HepG2 (cell line): ENCODE data around the gene CHMP6. TPM values are rescaled to one million over a fixed set of nuclear protein-coding genes. Genes with fewer than 3 reads are reported as not detected.

Experiments
- DNMT3B ChIP-seq: conservative IDR thresholded peaks from 2 replicates; pipeline ENCODE4 v1.6.1; 2016; ENCODE audit warnings: missing biosample characterization, control low read depth
- IRF9 ChIP-seq: sonication (generic); formaldehyde crosslinking; IDR thresholded peaks from 2 replicates; pipeline ENCODE4 v1.8.0; 2022; ENCODE audit warnings: missing genetic modification reagents, mild to moderate bottlenecking, borderline replicate concordance
- MAFG ChIP-seq: sonication (generic); formaldehyde crosslinking; IDR thresholded peaks from 2 replicates; pipeline ENCODE4 v1.5.1; 2020; ENCODE audit warnings: mild to moderate bottlenecking, missing genetic modification reagents
- PAF1 ChIP-seq: IDR thresholded peaks from 2 replicates; pipeline ENCODE4 v1.6.1; 2016; ENCODE audit warnings: missing genetic modification reagents, missing compliant biosample characterization
- PRDM15 ChIP-seq: sonication (generic); formaldehyde crosslinking; IDR thresholded peaks from 2 replicates; pipeline ENCODE4 v1.4.0; 2020; ENCODE audit warnings: missing genetic modification reagents
- SALL1 ChIP-seq: sonication (generic); formaldehyde crosslinking; IDR thresholded peaks from 2 replicates; pipeline ENCODE4 v1.8.0; 2022; ENCODE audit warnings: mild to moderate bottlenecking, missing genetic modification reagents
- SIX1 ChIP-seq: sonication (generic); formaldehyde crosslinking; IDR thresholded peaks from 2 replicates; pipeline ENCODE4 v1.4.0; 2020; ENCODE audit warnings: missing genetic modification reagents, borderline replicate concordance
- TFAP4 ChIP-seq: sonication (generic); IDR thresholded peaks from 2 replicates; pipeline ENCODE4 v1.6.1; 2016; ENCODE audit warnings: low read depth, borderline replicate concordance
- TFDP1 ChIP-seq: IDR thresholded peaks from 2 replicates; pipeline ENCODE4 v1.6.1; 2016; ENCODE audit warnings: missing compliant biosample characterization, missing genetic modification reagents, borderline replicate concordance
- ZFP82 ChIP-seq: sonication (generic); formaldehyde crosslinking; IDR thresholded peaks from 2 replicates; pipeline ENCODE4 v1.5.1; 2020; ENCODE audit warnings: mild to moderate bottlenecking, missing genetic modification reagents, borderline replicate concordance
- ZFYVE20 ChIP-seq: sonication (generic); formaldehyde crosslinking; IDR thresholded peaks from 2 replicates; pipeline ENCODE4 v1.8.0; 2023; ENCODE audit warnings: low read depth, mild to moderate bottlenecking, moderate library complexity, missing genetic modification reagents, borderline replicate concordance
- ZNF318 ChIP-seq: sonication (generic); formaldehyde crosslinking; IDR thresholded peaks from 2 replicates; pipeline ENCODE4 v1.4.0; 2020; ENCODE audit warnings: mild to moderate bottlenecking, missing genetic modification reagents
- ZNF556 ChIP-seq: sonication (generic); formaldehyde crosslinking; IDR thresholded peaks from 2 replicates; pipeline ENCODE4 v1.4.0; 2020; ENCODE audit warnings: mild to moderate bottlenecking, missing genetic modification reagents, borderline replicate concordance
- ZNF589 ChIP-seq: sonication (generic); formaldehyde crosslinking; conservative IDR thresholded peaks from 2 replicates; pipeline ENCODE4 v1.8.0; 2022; ENCODE audit warnings: mild to moderate bottlenecking, moderate library complexity, missing genetic modification reagents
- polyA plus RNA-seq, 8 experiments: library from polyadenylated mRNA; depleted of rRNA in 3 of 8; stranded (reverse) in 7 of 8; unstranded in 1 of 8; fragments of >200 nt; fragmentation: Illumina TruSeq in 4 of 8; extraction: Trizol in 4 of 8; gene quantifications; 2 replicates each; pipeline versions ENCODE4 v1.2.1 to v1.2.3, GENCODE V29; 2011 to 2016; ENCODE audit warnings: low read depth in 4 of 8, missing spikeins in 1 of 8, mixed read lengths in 1 of 8; ENCODE audit not compliant: insufficient read depth in 1 of 8
- total RNA-seq, 5 experiments: library from RNA; depleted of rRNA; stranded (reverse); fragments of >200 nt; fragmentation: Illumina TruSeq; extraction: Trizol; gene quantifications; 2 replicates each; pipeline ENCODE4 v1.2.3, GENCODE V29; 2016; ENCODE audit warnings: low read depth in 1 of 5

The CHMP6 gene
- total and polyA plus RNA-seq, 2 of the 13 experiments (the other 11 are each of a cell fraction or from before 2014, with no cell fraction given): 11.1 to 24.2 TPM

- TF ChIP-seq IRF9 (CRISPR knock-in tag) (no peak), ZFYVE20 (no peak), TFAP4 (no peak), ZNF589 (CRISPR knock-in tag) (no peak), SIX1 (CRISPR knock-in tag) (no peak), PAF1 (CRISPR knock-in tag) (no peak), ZNF318 (CRISPR knock-in tag) (no peak), ZNF556 (CRISPR knock-in tag) (0 out of 2 replicates have a peak, but pooled peaks have one; percentile 52), PRDM15 (no peak), MAFG (no peak), ZFP82 (CRISPR knock-in tag) (0 out of 2 replicates have a peak, but pooled peaks have one; percentile 47), DNMT3B (CRISPR knock-in tag) (no peak), TFDP1 (CRISPR knock-in tag) (peak; percentile 63; the same call in 1 of the 2 replicates), SALL1 (CRISPR knock-in tag) (no peak; the same call in 1 of the 2 replicates)
These were observed at the start of gene CHMP6 (continued) for GRCh38 chr17:80991645-80992076.
